IMR-90 (cell line): ENCODE results near the gene CEACAM1. TPM values are rescaled to one million over a fixed set of nuclear protein-coding genes. Genes with fewer than 3 reads are reported as not detected.
A peak's percentile ranks its signal among the peaks of the same experiment; 100 is the strongest.

Experiments
- ATAC-seq: fragments of 200-7000 bp; cut with Tn5 transposase; 2 replicates; pipeline ENCODE4 v1.9.1; 2020; ENCODE audit warnings: low read depth, mild to moderate bottlenecking, moderate library complexity
- BruUV-seq: library from RNA; stranded (reverse); fragments of 400-500 nt; replicated peaks from 2 replicates; lab custom pipeline; 2021; lab: Mats Ljungman, UMichigan
- CTCF ChIA-PET: fragments of 300-600 bp; formaldehyde crosslinking; extraction: SDS; loops from one replicate; lab custom pipeline; 2021; ENCODE audit warnings: antibody characterized with exemption; lab: Yijun Ruan, JAX
- POLR2A ChIA-PET: fragments of 300-600 bp; sonication (Branson Sonifier 250); formaldehyde crosslinking; loops from one replicate; lab custom pipeline; 2022; ENCODE audit warnings: antibody characterized with exemption; ENCODE audit not compliant: unreplicated experiment; lab: Charles Lee
- DNase-seq: peaks from one replicate; pipeline ENCODE4 v3.0.0; 2013
- H2AFZ ChIP-seq: replicated peaks from 2 replicates; pipeline ENCODE3; 2013; ENCODE audit warnings: low read length, mild to moderate bottlenecking; ENCODE audit not compliant: poor library complexity
- H2AK5ac ChIP-seq: 2 replicates; pipeline ENCODE4 v1.6.1; 2013; ENCODE audit warnings: low read depth, low read length, inconsistent platforms
- H2AK9ac ChIP-seq: replicated peaks from 2 replicates; pipeline ENCODE3; 2013; ENCODE audit warnings: mild to moderate bottlenecking, low read depth, low read length, moderate library complexity; ENCODE audit not compliant: poor library complexity
- H2BK120ac ChIP-seq: 2 replicates; pipeline ENCODE4 v1.6.1; 2013; ENCODE audit warnings: low read depth, low read length, inconsistent platforms
- H2BK15ac ChIP-seq: 3 replicates; pipeline ENCODE4 v1.6.1; 2013; ENCODE audit warnings: low read depth, low read length, inconsistent platforms
- H2BK20ac ChIP-seq: 2 replicates; pipeline ENCODE4 v1.6.1; 2013; ENCODE audit warnings: low read depth, mild to moderate bottlenecking, inconsistent platforms, low read length, moderate library complexity
- H2BK5ac ChIP-seq: 2 replicates; pipeline ENCODE4 v1.6.1; 2013; ENCODE audit warnings: mild to moderate bottlenecking, low read depth, low read length, inconsistent platforms; ENCODE audit not compliant: poor library complexity, severe bottlenecking
- H3K14ac ChIP-seq: replicated peaks from 2 replicates; pipeline ENCODE4 v1.6.1; 2013; ENCODE audit warnings: low read depth, low read length, inconsistent platforms
- H3K18ac ChIP-seq: 2 replicates; pipeline ENCODE4 v1.6.1; 2013; ENCODE audit warnings: low read depth, low read length, control low read depth
- H3K23ac ChIP-seq: 2 replicates; pipeline ENCODE4 v1.6.1; 2013; ENCODE audit warnings: low read depth, low read length, inconsistent platforms
- H3K27ac ChIP-seq: 2 replicates; pipeline ENCODE4 v1.5.1; 2013; ENCODE audit warnings: mild to moderate bottlenecking, control low read depth, low read length; ENCODE audit not compliant: insufficient read depth
- H3K27me3 ChIP-seq: 2 replicates; pipeline ENCODE4 v1.6.1; 2013; ENCODE audit warnings: low read length; ENCODE audit not compliant: control insufficient read depth, insufficient read depth
- H3K36me3 ChIP-seq: 2 replicates; pipeline ENCODE4 v1.6.1; 2013; ENCODE audit warnings: low read length, mixed read lengths; ENCODE audit not compliant: control insufficient read depth, insufficient read depth
- H3K4ac ChIP-seq: 2 replicates; pipeline ENCODE4 v1.6.1; 2013; ENCODE audit warnings: low read depth, low read length, inconsistent platforms
- H3K4me1 ChIP-seq: 2 replicates; pipeline ENCODE4 v1.6.1; 2013; ENCODE audit warnings: low read length, mixed read lengths; ENCODE audit not compliant: control insufficient read depth, insufficient read depth
- H3K4me2 ChIP-seq: 2 replicates; pipeline ENCODE4 v1.6.1; 2013; ENCODE audit warnings: low read depth, mild to moderate bottlenecking, control low read depth, low read length, moderate library complexity
- H3K4me3 ChIP-seq: 2 replicates; pipeline ENCODE4 v1.5.1; 2013; ENCODE audit warnings: low read depth, mild to moderate bottlenecking, control low read depth, low read length, moderate library complexity; ENCODE audit not compliant: insufficient read depth
- H3K56ac ChIP-seq: 2 replicates; pipeline ENCODE4 v1.6.1; 2013; ENCODE audit warnings: low read length, inconsistent platforms; ENCODE audit not compliant: insufficient read depth; ENCODE audit errors: extremely low read depth
- H3K79me1 ChIP-seq, 2 experiments: 2 replicates each; pipeline ENCODE4 v1.6.1; 2013; ENCODE audit warnings: low read length in 2 of 2, inconsistent platforms in 1 of 2, low read depth in 1 of 2
- H3K9ac ChIP-seq: 2 replicates; pipeline ENCODE4 v1.6.1; 2013; ENCODE audit warnings: low read depth, low read length, control low read depth
- H3K9me1 ChIP-seq: 2 replicates; pipeline ENCODE4 v1.6.1; 2013; ENCODE audit warnings: low read length, inconsistent platforms; ENCODE audit not compliant: insufficient read depth
- H3K9me3 ChIP-seq: 2 replicates; pipeline ENCODE4 v1.6.1; 2013; ENCODE audit warnings: low read length; ENCODE audit not compliant: control insufficient read depth, insufficient read depth
- H4K20me1 ChIP-seq: 2 replicates; pipeline ENCODE4 v1.6.1; 2013; ENCODE audit warnings: low read length, inconsistent platforms; ENCODE audit not compliant: insufficient read depth
- H4K5ac ChIP-seq: 2 replicates; pipeline ENCODE4 v1.6.1; 2013; ENCODE audit warnings: mild to moderate bottlenecking, low read depth, low read length, control low read depth
- H4K8ac ChIP-seq, 2 experiments: 2 replicates each; pipeline ENCODE4 v1.6.1; 2013; ENCODE audit warnings: low read depth in 2 of 2, low read length in 2 of 2, control low read depth in 1 of 2, inconsistent platforms in 1 of 2
- H4K91ac ChIP-seq: 2 replicates; pipeline ENCODE4 v1.6.1; 2013; ENCODE audit warnings: low read depth, low read length, inconsistent platforms; ENCODE audit not compliant: insufficient read depth
- BHLHE40 ChIP-seq: fragments of 150-350 bp; IDR thresholded peaks from 2 replicates; pipeline ENCODE4 v1.6.1; 2016; ENCODE audit warnings: mild to moderate bottlenecking, low read depth, low read length
- NFE2L2 ChIP-seq: fragments of 150-350 bp; IDR thresholded peaks from 2 replicates; pipeline ENCODE4 v1.6.1; 2016; ENCODE audit warnings: low read depth, mild to moderate bottlenecking, low read length
- RCOR1 ChIP-seq: IDR thresholded peaks from 2 replicates; pipeline ENCODE4 v1.6.1; 2012; ENCODE audit warnings: mild to moderate bottlenecking, low read length, improper control_type of control experiment; ENCODE audit not compliant: insufficient replicate concordance
- WGBS, 2 experiments: methylation state at CpG; one replicate each; pipeline versions ENCODE4 v1.1.5 to v1.1.7; 2013; ENCODE audit warnings: missing lambda C conversion rate in 2 of 2; ENCODE audit not compliant: insufficient read length in 1 of 2; ENCODE audit errors: extremely low coverage in 2 of 2; 5-methylcytosine and 5-hydroxymethylcytosine counted together
- dilution Hi-C: fragments of 300-500 bp; cut with HindIII; formaldehyde crosslinking; loops from one replicate; pipeline ENCODE4 v1.14.3; 2018; ENCODE audit warnings: low sequenced_read_pairs; ENCODE audit not compliant: unreplicated experiment
- in situ Hi-C: fragments of 300-500 bp; cut with MboI; formaldehyde crosslinking; loops from 3 replicates; pipeline ENCODE4 v1.14.3; 2019; ENCODE audit warnings: low sequenced_read_pairs, inconsistent platforms, mixed read lengths
- intact Hi-C: fragments of 100-400 bp; cut with micrococcal nuclease; formaldehyde crosslinking; loops from 2 replicates; pipeline ENCODE4 v1.10.0; 2022
- polyA plus RNA-seq, 3 experiments: library from polyadenylated mRNA; depleted of rRNA; stranded (reverse); fragments of >200 nt; gene quantifications; 2 replicates each; pipeline ENCODE4 v1.2.3, GENCODE V29; 2012; ENCODE audit warnings: low replicate concordance in 1 of 3
- total RNA-seq: library from RNA; depleted of rRNA; stranded (reverse); fragments of >200 nt; gene quantifications from 2 replicates; pipeline ENCODE4 v1.2.3, GENCODE V29; 2012

The CEACAM1 gene
- total and polyA plus RNA-seq, 2 of the 4 experiments (the other 2 are of a cell fraction), result not detected

DNA sequence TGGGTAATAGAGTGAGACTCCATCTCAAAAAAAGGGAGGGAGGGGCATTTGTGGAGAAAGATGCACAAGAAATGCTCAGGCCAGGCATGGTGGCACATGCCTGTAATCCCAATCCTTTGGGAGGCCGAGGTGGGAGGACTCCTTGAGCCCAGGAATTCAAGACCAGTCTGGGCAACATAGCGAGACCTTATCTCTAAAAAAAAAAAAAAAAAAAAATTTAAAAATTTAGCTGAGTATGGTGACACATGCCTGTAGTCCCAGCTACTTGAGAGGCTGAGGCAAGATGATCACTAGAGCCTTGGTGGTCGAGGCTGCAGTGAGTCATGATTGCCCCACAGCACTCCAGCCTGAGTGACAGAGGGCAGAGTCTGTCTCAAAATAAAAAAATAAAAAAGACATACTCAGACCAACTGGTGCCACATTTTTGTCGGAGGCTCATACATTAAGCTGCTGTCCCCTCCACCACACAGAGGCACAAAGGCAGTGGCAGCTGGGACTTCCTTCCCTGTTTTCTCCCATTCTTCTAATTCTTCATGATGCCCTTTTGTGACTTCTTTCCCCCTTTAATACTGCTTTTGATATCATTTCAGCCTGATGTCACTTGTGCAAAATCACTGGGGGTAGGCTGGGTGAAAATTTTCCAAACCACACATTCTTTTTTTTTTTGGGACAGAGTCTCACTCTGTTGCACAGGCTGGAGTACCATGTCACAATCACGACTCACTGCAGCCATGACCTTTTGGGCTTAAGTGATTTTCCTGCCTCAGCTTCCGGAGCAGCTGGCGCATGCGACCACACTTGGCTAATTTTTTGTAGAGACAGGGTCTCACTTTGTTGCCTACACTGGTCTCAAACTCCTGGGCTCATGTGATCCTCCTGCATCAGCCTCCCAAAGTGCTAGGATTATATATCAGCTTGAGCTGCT lies 58.7 kb downstream of the CEACAM1 start (continued):
- no peak for TF ChIP-seq NFE2L2

DNA sequence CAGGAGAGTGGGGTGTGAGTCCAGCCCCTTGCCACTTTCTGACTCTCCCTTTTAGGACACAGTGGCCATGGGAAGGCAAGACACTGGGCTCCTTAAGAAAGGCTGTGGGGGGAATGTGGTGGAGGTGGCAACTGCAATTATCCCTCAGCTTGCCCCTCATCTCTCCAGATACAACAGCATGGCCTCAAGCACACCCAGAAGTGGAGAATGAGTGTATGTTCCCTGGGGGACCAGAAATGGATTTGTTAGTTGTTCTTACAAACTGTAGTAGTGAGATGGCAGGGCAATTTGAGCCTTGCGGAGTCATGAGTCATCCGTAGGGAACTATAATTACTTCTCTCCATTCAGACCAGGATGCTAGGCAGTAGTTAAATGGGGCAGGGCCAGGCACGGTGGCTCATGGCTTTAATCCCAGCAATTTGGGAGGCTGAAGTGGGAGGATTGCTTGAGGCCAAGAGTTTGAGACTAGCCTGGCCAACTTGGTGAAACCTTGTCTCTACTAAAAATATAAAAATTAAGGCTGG lies 59.9 kb downstream of the CEACAM1 start:
- no peak overlapping the region for H4K8ac ChIP-seq
- H3K27ac ChIP-seq, result no peak overlapping the region
- no CpG with 5 or more reads among the region's 3 CpGs for WGBS, 2 experiments
- H3K9ac ChIP-seq, result no peak overlapping the region
- H2AFZ ChIP-seq, result no peak overlapping the region
- ATAC-seq, result peak; percentile 93
- H4K5ac ChIP-seq, result no peak overlapping the region
- no peak overlapping the region for H3K56ac ChIP-seq
- no peak overlapping the region for H3K4me2 ChIP-seq
- peaks cover 15% of the 10 kb centered on the region for H3K27me3 ChIP-seq
- ChIA-PET CTCF (no interaction called here), POLR2A (no interaction called here)
- no peak overlapping the region for H3K14ac ChIP-seq
- no peak overlapping the region for H3K4ac ChIP-seq
- H3K9me1 ChIP-seq, result peaks cover 4% of the 10 kb centered on the region; the same call in 1 of the 2 replicates
- H2BK20ac ChIP-seq, result no peak overlapping the region
- intact Hi-C loops, result no loop called here
- H3K18ac ChIP-seq, result no peak overlapping the region
- BruUV-seq, result no TSS peak
- no peaks in the 10 kb centered on the region for H3K36me3 ChIP-seq
- in situ Hi-C loops, result no loop called here
- H2BK5ac ChIP-seq, result no peak overlapping the region
- no peak overlapping the region for H3K23ac ChIP-seq
- H3K4me1 ChIP-seq, result peaks cover 6% of the 10 kb centered on the region; the same call in 1 of the 2 replicates
- no peak overlapping the region for H2AK9ac ChIP-seq
- no peaks in the 10 kb centered on the region for H4K20me1 ChIP-seq
- no peaks in the 10 kb centered on the region for H3K9me3 ChIP-seq
- no peak overlapping the region for H4K91ac ChIP-seq
- H2AK5ac ChIP-seq, result 0 out of 2 replicates have a peak overlapping the region, but pooled peaks have one; percentile 16
- H3K79me1 ChIP-seq, result no peaks in the 10 kb centered on the region
- DNase-seq, result peak; percentile 62
- H2BK15ac ChIP-seq, result no peak overlapping the region
- dilution Hi-C loops, result no loop called here
- H3K4me3 ChIP-seq, result no peak overlapping the region
- no peak overlapping the region for H2BK120ac ChIP-seq
- TF ChIP-seq RCOR1, result no peak
- no peak for TF ChIP-seq BHLHE40
